ENCODE results near the gene TSEN15.

TSEN15 gene

GRCh38 chr1:184112176-184112948 is 60.8 kb downstream of the TSEN15 start:
- DNase-seq, result no peak

- DNase-seq, result no peak
Measured at GRCh38 chr1:184113251-184113650, 61.7 kb downstream of the TSEN15 start.

- no peak for DNase-seq
Measured at GRCh38 chr1:184114818-184115398, 63.4 kb downstream of the TSEN15 start.

- no peak for DNase-seq
Measured at GRCh38 chr1:184116287-184116686, 64.8 kb downstream of the TSEN15 start.

- DNase-seq, result no peak
Measured at GRCh38 chr1:184118046-184118445, 66.5 kb downstream of the TSEN15 start.
